ENCODE results near the gene SYCP1.

DNA sequence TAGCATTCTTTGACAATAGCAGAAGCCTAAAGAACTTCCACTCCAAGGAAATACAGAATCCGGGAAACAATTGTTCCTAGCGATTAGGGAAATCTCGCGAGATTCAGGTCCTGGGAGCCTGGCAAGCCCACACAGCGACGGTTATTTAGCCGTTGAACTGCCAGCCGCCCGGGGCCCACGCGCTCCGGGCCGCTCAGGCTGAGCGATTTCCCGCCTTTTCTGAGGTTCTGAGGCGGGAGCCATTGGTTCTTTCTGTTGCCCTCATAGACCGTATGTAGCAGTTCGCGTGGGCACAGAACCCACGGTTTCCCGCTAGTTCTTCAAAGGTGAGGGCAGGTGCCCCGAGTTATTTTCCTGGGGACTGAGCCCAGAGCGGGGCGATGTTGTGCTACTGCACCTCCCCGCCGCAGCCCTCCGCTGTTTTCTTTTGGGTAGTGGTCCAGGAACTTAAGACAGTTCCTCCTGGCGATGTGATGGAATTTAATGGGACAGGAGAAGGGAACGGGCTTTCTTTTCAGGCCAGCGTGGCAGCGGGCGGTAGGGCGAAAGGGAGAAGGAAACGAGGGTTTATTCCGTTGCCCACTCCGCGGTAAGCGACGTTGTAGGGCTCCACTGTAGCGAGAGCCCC lies at the start of gene SYCP1:
- TF ChIP-seq, protein P1, sequence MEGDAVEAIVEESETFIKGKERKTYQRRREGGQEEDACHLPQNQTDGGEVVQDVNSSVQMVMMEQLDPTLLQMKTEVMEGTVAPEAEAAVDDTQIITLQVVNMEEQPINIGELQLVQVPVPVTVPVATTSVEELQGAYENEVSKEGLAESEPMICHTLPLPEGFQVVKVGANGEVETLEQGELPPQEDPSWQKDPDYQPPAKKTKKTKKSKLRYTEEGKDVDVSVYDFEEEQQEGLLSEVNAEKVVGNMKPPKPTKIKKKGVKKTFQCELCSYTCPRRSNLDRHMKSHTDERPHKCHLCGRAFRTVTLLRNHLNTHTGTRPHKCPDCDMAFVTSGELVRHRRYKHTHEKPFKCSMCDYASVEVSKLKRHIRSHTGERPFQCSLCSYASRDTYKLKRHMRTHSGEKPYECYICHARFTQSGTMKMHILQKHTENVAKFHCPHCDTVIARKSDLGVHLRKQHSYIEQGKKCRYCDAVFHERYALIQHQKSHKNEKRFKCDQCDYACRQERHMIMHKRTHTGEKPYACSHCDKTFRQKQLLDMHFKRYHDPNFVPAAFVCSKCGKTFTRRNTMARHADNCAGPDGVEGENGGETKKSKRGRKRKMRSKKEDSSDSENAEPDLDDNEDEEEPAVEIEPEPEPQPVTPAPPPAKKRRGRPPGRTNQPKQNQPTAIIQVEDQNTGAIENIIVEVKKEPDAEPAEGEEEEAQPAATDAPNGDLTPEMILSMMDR (IDR thresholded peaks at IDR 0.05; ENCODE audit: insufficient read depth, low read length), result no peak
- TF ChIP-seq POLR2AphosphoS5 (IDR thresholded peaks at IDR 0.05; ENCODE audit: low read depth) (no peak), SPI1 (IDR thresholded peaks at IDR 0.05; ENCODE audit: borderline replicate concordance, low read depth) (no peak), GABPA (IDR thresholded peaks at IDR 0.05; ENCODE audit: low read depth) (no peak)
- TF ChIP-seq, protein P2, sequence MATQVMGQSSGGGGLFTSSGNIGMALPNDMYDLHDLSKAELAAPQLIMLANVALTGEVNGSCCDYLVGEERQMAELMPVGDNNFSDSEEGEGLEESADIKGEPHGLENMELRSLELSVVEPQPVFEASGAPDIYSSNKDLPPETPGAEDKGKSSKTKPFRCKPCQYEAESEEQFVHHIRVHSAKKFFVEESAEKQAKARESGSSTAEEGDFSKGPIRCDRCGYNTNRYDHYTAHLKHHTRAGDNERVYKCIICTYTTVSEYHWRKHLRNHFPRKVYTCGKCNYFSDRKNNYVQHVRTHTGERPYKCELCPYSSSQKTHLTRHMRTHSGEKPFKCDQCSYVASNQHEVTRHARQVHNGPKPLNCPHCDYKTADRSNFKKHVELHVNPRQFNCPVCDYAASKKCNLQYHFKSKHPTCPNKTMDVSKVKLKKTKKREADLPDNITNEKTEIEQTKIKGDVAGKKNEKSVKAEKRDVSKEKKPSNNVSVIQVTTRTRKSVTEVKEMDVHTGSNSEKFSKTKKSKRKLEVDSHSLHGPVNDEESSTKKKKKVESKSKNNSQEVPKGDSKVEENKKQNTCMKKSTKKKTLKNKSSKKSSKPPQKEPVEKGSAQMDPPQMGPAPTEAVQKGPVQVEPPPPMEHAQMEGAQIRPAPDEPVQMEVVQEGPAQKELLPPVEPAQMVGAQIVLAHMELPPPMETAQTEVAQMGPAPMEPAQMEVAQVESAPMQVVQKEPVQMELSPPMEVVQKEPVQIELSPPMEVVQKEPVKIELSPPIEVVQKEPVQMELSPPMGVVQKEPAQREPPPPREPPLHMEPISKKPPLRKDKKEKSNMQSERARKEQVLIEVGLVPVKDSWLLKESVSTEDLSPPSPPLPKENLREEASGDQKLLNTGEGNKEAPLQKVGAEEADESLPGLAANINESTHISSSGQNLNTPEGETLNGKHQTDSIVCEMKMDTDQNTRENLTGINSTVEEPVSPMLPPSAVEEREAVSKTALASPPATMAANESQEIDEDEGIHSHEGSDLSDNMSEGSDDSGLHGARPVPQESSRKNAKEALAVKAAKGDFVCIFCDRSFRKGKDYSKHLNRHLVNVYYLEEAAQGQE (IDR thresholded peaks at IDR 0.05; ENCODE audit: insufficient replicate concordance, low read depth), result no peak
